ENCODE measurements around the gene PCDHGB1.
"Not testable (repeated sequence)": the region's sequence is repeated elsewhere in the genome, so short reads cannot be mapped to it uniquely, and the experiment has no call there.

DNA sequence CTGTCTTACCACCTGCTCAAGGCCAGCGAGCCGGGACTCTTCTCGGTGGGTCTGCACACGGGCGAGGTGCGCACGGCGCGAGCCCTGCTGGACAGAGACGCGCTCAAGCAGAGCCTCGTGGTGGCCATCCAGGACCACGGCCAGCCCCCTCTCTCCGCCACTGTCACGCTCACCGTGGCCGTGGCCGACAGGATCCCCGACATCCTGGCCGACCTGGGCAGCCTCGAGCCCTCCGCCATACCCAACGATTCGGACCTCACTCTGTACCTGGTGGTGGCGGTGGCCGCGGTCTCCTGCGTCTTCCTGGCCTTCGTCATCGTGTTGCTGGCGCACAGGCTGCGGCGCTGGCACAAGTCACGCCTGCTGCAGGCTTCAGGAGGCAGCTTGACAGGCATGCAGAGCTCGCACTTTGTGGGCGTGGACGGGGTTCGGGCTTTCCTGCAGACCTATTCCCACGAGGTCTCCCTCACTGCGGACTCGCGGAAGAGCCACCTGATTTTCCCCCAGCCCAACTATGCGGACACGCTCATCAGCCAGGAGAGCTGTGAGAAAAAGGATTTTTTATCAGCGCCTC lies 9.0 kb upstream of the PCDHGB1 start:
- TF ChIP-seq, protein P1, sequence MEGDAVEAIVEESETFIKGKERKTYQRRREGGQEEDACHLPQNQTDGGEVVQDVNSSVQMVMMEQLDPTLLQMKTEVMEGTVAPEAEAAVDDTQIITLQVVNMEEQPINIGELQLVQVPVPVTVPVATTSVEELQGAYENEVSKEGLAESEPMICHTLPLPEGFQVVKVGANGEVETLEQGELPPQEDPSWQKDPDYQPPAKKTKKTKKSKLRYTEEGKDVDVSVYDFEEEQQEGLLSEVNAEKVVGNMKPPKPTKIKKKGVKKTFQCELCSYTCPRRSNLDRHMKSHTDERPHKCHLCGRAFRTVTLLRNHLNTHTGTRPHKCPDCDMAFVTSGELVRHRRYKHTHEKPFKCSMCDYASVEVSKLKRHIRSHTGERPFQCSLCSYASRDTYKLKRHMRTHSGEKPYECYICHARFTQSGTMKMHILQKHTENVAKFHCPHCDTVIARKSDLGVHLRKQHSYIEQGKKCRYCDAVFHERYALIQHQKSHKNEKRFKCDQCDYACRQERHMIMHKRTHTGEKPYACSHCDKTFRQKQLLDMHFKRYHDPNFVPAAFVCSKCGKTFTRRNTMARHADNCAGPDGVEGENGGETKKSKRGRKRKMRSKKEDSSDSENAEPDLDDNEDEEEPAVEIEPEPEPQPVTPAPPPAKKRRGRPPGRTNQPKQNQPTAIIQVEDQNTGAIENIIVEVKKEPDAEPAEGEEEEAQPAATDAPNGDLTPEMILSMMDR (IDR thresholded peaks at IDR 0.05; ENCODE audit: insufficient read depth, low read length), result not testable (repeated sequence)
- not testable (repeated sequence) for TF ChIP-seq POLR2AphosphoS5, GABPA (IDR thresholded peaks at IDR 0.05; ENCODE audit: low read depth)
- TF ChIP-seq, protein P2, sequence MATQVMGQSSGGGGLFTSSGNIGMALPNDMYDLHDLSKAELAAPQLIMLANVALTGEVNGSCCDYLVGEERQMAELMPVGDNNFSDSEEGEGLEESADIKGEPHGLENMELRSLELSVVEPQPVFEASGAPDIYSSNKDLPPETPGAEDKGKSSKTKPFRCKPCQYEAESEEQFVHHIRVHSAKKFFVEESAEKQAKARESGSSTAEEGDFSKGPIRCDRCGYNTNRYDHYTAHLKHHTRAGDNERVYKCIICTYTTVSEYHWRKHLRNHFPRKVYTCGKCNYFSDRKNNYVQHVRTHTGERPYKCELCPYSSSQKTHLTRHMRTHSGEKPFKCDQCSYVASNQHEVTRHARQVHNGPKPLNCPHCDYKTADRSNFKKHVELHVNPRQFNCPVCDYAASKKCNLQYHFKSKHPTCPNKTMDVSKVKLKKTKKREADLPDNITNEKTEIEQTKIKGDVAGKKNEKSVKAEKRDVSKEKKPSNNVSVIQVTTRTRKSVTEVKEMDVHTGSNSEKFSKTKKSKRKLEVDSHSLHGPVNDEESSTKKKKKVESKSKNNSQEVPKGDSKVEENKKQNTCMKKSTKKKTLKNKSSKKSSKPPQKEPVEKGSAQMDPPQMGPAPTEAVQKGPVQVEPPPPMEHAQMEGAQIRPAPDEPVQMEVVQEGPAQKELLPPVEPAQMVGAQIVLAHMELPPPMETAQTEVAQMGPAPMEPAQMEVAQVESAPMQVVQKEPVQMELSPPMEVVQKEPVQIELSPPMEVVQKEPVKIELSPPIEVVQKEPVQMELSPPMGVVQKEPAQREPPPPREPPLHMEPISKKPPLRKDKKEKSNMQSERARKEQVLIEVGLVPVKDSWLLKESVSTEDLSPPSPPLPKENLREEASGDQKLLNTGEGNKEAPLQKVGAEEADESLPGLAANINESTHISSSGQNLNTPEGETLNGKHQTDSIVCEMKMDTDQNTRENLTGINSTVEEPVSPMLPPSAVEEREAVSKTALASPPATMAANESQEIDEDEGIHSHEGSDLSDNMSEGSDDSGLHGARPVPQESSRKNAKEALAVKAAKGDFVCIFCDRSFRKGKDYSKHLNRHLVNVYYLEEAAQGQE (IDR thresholded peaks at IDR 0.05; ENCODE audit: insufficient replicate concordance, low read depth), result not testable (repeated sequence)
